Activated CD4-positive, alpha-beta T cell treated with anti-CD3 and anti-CD28 coated beads, Interleukin-2, Interleukin-6, amounts not matched to agents 100 ng/mL and 50 ng/mL, durations not matched to agents 16 hours and 8 hours (primary cell): ENCODE measurements around the gene PLCL1.

Source experiments
- DNase-seq: peaks from one replicate; pipeline ENCODE4 v3.0.0-alpha.2; 2020

The PLCL1 gene

DNA sequence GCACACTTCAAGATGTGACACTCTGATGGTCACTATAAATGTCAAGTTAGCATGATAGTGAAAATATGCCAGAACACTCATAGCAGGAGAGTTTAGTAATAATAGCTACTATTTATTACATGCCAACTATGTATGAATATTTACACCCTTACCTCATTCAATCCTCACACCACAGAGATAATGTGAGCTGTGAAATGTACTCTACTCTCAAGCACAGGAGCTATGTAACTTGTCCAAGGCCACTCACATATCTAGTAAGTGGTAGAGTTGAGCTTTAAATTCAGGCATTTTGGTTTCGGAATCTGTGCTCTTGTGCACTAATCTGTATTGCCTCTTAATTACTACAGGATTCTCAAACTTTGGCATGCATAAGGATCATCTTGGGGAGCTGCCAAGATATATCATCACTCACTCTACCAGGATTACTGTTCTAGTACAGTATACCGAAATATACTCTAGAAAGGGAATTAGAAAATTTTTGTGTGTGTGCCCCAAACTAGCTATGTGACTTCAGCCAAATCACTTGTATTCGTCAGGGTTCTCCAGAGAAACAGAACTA is 154.3 kb downstream of the PLCL1 start:
- DNase-seq = no peak

DNA sequence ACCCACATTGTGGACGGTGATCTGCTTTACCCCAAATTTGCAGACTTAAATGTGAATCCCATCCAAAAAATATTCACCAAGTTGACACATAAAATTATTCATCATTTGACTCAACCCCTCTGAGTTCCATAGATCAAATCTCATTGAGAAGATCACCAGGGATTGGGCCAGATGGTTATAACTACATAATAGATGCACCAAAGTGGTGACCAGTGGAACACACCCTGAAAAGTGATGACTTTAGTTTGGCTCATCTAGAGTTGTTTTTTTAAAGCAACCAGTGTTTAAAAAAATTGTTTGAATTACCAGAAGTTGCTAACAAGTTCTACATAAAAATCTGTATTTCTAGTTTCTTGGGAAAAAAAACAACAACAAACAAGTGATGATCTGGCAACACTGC is 155.0 kb downstream of the PLCL1 start:
- no peak for DNase-seq

DNA sequence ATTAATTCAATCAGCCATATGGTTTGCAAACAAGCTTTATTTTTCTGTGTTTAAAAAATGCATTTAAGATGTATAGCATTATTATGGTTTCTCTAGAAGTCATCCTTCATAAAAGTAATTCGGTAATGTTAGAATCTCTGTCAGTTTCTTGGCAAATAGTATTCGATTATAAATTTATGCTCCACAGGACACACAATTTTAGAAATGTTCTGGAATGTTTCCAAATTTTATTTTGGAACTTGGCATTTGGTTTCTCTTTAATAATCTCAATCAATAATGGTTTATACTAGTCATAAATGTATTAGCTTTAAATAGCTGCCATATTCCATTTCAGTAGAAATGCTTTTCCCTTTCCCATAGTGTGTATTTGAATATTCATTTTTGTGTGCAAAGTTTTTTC is 156.4 kb downstream of the PLCL1 start:
- no peak for DNase-seq

DNA sequence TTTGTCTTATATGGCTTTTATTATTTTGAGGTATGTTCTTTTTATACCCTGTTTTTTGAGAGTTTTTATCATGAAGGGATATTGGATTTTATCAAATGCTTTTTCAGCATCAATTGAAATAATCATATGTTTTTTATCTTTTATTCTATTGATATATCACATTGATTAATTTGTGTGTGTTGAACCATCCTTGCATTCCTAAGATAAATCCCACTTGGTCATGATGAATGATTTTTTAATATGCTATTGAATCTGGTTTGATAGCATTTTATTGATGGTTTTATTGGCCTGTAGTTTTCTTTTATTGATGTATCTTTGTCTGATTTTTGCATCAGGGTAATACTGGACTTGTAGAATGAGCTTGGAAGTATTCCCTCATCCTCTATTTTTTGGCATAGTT is 160.3 kb downstream of the PLCL1 start:
- DNase-seq = no peak

DNA sequence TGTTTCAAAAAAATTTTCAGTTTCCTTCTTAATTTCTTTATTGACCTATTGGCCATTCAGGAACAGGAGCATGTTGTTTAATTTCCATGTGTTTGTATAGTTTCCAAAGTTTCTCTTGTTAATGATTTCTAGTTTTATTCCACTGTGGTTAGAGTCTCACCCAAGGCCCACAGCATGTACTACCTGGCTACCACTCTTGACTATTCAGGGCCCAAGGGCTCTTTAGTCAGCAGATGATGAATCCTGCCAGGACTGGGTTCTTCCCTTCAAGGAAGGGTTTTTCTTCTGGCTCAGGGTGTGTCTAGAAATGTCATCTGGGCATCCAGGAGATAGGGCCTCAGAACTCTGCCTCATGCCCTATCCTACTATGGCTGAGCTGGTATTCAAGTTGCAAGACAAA is 161.4 kb downstream of the PLCL1 start:
- DNase-seq = no peak

DNA sequence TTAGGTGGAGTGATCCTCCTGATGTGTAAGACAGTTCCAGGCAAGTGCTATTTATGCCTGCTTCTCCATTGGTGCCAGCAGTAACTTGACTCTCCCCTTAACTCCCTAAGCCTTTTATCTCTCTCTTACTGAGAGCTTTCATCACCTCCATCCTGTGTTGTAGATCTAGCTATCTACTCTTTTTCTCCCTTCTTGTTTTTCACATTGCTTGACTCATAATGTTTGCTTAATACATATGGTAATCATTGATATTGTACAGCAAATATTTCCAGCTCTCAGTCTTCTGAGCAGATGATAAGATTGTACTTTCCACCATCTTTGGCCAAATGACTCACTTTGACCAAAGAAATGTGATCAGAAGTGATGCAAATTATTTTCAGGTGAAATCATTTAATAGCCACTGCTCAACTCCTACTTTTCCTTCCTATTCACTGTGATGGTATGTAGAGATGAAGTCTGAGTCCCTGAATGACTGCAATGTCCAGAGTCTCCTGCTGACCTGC is 165.0 kb downstream of the PLCL1 start:
- no peak for DNase-seq

DNA sequence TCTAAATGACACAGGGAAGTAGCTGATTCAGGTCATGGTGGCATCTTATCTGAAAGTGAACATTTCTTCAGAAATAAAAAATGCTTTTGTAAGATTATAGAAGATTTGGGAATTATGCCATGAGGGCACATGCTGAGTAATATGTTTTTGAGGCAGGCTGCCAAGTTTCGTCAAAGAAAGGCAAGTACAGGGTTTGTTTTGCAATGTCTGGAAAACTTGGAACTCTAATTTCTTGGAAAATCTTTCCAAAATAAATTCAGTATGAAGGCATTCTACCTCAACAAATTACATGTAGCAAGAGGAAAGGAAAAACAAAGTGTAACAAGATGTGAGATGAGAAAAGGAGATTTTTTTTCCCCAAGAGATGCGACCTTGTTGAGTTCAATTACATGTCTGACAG is 167.7 kb downstream of the PLCL1 start:
- no peak for DNase-seq

DNA sequence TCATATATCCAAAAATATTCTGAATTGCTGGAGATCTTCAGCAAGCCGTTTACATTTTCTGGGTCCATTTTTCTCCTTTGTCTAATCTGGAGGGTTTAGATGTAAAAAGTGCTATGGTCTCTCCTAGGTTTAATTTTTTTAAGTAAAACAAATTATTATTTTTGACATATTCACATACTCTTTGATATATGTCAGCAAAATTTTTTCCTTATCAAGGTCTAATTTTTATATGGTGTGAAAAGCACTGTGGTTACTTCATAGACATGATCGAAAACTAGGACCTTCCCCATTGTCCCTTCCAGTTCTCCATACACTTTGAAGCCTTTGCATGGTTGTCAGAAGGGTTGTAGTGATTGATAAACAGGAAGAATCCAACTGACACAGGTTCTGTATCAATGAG is 168.2 kb downstream of the PLCL1 start:
- no peak for DNase-seq

DNA sequence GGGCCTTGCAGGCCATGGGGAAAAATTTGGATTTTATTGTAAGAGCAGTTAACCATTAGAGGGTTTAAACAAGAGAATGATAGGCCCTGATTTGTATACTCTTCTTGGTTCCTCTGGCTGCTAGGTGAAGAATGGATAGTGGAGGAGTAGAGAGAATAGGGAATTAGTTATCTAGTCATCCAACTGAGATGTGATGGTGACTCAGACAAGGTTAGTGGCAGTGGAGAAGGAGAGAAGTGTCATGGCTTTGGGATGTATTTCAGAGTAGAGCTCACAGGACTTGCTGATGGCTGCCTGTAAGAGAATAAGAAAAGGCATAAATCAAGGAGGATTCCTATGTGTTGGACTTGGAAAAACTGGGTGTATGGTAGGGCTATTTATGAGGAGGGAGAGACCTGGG is 169.4 kb downstream of the PLCL1 start:
- DNase-seq = no peak

DNA sequence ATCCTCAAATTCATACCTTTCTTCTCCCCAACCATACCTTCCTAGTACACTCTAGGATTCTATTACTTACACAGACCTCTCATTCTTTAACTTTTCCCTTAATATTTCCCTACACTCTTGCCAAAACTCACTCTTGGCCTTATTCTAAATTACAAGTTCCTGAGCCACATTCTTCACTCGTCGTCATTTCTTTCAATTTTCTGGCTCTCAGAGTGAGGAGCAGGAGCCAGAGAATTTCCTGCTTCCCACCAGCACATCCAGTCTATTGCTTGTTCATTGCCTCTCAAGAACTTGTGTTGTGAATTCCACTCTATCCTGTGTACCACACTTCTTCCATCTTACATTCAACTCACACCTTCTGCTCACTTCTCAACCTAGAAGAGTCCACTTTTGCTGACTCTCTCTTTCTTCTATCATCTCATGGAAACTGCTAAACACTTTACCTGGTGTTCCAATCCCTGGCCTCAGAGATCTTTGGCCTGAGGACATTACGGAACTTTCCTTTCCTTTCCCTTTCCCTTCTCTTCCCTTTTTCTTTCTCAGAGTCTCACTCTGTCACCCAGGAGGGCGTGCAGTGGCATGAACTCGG is 171.6 kb downstream of the PLCL1 start:
- no peak for DNase-seq

DNA sequence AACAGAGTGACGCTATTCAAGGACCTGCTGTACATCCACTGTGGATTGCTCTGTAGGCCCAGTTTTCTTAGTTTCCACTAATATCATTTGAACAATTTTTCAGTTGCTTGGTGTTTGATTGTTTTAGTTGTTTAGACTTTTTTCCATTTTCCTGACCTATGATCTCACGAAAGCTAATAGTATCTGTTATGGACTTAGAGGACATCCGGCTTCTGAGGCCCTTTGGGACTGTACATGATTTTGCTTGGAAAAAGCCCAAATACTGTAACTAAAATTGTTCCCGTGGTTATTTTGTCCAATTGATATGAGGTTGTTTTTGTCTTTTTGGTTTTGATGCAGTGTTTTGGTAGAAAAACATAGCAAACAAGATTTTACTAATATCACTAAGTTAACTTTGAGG is 174.6 kb downstream of the PLCL1 start:
- no peak for DNase-seq

DNA sequence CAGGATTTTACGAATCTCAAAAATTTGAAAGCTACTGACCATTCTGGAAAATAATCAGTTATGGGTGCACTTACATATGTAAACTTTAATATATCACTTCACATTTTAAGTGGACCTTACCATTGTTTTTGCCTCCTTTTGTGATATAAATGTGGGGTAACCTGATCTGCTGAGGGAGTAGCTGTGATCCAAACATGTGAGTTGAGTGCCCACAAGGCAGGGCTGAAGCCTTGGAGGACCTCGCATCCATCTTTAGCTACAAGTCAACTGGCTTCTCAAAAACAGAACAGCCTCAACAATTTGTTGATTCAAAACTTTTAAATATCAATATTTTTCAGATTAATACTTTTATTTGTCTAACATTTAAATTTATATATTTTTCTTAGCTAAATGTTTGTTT is 178.2 kb downstream of the PLCL1 start:
- no peak for DNase-seq

DNA sequence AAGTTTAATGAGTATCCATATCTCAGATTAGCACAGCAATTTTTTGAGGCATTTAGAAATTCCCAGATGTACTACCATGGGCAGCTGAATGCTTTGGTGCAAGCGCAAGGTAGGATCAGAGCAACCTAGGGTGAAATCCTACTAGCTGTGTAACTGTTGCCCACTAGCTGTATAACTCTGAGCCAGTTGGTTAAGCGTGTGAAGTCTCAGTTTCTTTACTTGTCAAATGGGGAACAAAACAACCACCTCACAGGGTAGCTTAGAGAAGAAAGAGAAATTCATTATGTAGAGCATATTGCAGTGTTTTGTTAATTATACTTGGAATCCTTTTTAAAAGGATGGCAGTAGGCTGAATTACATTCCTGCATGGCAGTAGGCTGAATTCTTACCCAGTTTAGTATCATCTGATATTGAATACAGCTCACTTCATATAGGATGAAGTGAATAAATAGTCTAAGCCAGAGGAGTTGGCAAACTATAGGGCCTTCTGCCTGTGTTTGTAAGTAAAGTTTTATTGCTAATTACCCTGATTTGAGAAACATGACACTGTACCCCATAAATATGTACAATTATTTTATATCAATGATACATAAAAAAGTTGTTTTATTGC is 180.7 kb downstream of the PLCL1 start:
- DNase-seq = no peak

DNA sequence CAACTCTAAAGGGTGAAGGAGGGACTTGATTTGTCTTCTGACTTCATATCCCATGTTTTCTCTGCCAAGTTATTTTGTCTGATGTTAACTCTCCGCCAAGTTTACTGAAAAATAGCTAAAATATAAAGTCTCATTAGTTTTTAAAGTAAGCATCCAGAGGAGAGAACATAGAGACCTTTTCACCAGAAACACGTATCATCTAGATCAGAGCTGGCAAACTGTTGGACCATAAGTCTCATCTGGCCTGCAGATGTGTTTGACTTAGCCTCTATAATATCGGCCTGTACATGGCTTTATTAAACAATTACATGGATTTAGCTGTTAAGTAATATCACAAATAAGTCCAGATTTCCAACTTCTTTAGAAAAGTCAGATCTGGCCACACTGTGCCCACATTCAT is 182.6 kb downstream of the PLCL1 start:
- DNase-seq = no peak

DNA sequence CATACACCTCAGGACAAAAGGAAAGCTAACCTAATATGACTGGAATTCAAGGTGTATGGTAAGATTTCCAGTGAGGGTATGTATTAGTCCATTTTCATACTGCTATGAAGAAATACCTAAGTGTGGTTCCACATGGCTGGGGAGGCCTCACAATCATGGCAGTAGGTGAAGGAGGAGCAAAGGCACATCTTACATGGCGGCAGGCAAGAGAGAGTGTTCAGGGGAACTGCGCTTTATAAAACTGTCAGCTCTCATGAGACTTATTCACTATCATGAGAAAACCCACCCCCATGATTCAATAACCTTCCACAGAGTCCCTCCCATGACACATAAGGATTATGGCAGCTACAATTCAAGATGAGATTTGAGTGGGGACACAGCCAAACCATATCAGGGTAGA is 186.0 kb downstream of the PLCL1 start:
- no peak for DNase-seq

DNA sequence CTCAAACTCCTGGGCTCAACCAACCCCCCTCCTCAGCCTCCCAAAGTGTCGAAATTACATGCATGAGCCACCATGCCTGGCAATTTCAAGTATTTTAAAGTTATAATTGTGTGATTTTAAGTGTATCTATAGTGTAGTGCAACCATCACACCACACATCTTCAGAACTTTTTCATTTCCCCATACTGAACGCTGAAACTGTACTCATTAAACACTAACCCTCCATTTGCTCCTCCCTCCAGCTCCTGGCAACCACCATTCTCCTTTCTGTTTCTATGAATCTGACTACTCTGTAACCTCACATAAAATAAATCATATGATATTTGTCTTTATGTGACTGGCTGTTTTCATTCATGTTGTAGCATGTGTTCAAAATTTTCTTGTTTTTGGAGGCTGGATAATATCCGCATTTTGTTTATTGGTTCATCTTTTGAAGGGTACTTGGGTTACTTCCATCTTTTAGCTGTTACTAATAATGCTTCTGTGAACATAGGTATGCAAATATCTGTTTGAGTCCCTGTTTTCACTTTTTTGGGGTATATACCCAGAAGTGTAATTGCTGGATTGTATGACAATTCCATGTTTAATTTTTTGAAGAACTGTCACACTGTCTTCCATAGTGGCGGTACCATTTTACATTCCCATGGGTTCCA is 188.2 kb downstream of the PLCL1 start:
- DNase-seq = no peak

DNA sequence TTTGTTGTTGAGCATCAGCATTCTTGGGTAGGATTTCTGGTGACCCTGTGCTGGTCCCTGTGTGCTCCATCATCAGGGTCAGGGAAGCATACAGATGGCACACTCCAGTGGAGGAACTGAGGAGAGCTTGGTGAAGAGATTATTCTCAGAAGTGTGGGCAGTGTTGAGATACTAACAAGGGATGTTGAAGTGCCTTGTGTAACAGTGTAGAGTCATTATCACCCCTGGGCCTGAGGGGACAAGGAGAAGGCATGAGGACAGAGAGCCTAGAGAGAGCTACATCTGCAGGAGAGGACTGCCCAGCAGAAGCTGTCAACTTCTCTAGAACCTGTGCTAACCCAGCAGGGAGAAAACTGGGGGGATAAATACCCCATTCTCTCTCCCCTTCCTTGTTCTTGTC is 189.0 kb downstream of the PLCL1 start:
- no peak for DNase-seq

DNA sequence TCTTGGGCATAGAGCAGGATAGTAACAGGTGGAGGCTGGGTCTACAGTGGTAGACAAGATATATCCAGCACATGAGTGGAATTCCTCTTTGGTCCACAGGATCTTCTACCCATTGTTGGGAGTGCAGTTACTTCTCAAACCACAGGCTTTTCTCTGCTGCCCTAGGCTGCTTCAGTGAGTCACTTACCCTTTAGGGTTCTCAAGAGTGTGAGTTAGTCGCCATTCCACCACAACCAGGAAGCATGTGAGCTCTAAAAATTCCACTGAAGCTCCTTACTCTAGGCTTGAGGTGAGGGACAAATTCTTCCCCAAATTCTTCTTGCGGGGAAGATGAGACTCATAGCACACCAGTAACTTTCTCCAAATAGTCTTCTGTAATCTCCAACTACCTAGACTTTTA is 189.4 kb downstream of the PLCL1 start:
- no peak for DNase-seq

DNA sequence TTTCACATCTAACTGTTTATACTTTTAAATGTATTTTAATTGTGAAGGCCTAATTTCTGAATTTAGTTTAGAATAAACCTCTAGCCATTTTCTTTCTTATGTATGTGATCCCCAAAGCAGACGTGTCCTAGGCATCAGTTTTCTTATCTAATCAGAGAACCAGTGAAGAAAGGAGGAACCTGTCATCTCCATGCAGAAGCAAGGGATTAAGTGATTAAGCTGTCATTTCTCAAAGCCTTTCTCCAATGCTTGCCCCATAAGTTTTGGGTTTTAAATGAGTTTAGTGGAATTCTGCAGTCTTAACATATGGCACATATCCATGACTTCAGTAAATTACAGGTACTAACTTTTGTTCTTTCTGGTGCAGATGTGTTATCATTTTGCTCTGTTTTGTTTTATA is 190.4 kb downstream of the PLCL1 start:
- no peak for DNase-seq

DNA sequence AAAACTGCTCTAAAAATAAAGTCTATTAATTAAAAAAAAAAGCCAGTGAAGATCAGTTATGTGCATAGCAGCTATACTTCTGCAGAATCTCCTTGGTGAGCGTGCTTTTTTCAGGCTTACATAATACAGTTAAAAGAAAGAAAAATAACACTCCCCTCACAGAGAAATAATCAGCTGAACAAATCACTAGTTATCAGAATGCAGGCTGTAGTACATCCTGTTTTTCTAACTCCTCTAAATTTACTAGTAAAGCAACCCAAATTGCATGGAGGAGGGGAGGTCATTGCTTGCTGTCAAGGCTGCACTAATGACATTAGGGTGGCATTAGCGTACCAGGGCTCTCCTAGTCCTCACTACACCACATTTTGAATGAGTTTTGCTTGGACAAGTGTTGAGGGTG is 192.2 kb downstream of the PLCL1 start:
- DNase-seq = no peak

DNA sequence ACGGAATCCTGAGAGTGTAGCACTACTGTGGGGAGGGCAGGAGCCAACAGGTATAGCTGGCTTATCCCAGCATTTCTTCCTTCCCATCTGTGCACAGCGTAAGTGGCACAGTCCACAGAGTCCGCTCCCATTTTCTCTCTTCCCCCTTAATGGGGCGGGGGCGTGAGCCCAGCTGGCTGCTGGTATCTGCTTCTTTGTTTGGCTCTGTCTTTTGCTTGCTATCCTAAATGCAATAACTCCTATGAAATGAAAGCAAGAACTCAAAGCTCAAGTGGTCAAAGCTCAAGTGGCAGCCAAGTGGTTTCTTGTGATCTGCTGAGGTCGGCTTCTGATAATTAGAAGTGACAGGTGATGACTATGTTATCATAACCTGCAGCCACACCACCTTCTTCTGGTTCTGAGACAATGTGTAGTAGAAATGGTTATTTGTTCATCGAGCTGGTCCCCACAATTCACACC is 192.7 kb downstream of the PLCL1 start:
- no peak for DNase-seq

DNA sequence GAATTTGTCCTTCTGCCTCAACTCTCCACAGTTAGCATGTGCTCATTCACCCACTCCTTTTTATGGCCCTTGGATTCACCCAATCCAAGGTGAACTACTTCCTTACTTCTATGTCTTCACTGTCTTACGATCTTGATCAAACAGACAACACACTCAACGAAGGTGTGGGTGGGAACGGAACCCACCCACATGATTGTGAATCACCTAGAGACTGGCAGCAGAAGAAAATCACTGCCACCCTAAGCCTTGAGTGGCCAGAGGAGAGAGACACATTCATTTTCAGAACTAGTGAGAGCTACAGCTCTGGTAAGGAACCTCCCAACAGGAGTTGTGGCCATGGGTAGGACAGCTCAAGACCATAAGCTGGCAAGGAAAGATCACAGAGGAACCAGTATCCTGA is 194.3 kb downstream of the PLCL1 start:
- no peak for DNase-seq

DNA sequence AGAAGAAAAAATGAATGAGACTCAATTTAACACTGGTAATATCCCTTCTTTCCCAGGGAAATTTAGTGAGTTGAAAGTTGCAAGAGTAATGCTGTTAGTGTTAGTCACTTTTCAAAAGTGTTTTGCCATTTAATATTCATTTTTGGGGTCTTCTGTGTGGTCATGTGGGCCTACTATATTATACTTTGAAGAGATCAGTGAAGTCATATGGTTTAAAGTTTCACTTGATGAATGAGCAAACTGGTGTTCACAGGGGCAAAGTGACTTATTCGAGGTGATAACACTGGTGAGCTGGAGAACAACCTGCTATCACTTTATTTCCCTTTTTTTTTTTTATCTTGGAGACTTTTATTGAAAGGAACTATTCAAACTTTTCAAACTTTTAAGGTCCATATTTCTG is 196.0 kb downstream of the PLCL1 start:
- DNase-seq = no peak

DNA sequence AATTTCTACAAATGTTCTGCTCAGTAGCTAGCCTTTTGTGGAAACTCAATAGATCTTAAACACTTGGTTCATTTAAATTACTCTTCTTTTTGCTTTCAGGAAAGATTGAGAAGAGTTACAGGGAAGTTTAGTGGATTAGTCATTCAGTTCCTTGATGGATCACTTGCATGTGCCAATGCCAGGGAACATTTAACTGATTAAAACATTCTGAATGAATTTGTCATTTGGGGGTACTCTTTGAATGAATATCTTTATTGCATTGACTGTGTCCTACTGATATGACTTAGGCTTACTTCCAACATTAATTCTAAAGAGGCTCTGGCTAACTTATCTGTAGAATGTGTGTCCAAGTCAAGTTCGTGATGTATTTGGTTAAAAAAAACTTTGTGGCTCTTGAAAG is 199.8 kb downstream of the PLCL1 start:
- DNase-seq = peak; percentile 23
